ENCODE data around the gene TRPM6.

DNA sequence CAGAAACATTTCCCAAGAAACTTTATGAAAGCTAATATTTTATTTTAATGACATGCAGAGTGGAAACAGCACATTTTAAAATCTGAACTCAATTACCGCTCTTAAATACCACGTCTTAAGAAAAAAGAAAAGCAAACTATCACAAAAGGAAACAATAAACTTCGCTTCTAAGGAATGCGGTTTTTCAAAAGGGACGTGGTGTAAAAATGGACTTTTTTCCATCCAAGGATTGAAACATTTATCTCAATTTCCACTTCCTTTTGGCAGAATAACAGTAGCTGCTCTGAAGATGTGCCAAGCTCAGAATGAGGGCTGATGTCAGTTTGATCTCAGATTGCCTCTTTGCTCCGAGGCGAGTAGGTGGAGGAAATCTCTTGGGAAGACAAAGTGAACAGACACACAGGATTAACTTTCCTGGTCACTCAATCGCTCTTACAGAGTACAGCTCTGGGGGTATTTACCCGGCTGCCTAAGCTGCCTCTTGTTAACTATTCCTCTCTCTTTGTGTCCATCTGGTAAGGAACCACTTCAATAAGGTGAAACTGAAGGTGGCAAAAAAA is 158.5 kb downstream of the TRPM6 start:
- TF ChIP-seq, protein P1, sequence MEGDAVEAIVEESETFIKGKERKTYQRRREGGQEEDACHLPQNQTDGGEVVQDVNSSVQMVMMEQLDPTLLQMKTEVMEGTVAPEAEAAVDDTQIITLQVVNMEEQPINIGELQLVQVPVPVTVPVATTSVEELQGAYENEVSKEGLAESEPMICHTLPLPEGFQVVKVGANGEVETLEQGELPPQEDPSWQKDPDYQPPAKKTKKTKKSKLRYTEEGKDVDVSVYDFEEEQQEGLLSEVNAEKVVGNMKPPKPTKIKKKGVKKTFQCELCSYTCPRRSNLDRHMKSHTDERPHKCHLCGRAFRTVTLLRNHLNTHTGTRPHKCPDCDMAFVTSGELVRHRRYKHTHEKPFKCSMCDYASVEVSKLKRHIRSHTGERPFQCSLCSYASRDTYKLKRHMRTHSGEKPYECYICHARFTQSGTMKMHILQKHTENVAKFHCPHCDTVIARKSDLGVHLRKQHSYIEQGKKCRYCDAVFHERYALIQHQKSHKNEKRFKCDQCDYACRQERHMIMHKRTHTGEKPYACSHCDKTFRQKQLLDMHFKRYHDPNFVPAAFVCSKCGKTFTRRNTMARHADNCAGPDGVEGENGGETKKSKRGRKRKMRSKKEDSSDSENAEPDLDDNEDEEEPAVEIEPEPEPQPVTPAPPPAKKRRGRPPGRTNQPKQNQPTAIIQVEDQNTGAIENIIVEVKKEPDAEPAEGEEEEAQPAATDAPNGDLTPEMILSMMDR (IDR thresholded peaks at IDR 0.05 in 8 of 11, conservative IDR thresholded peaks at IDR 0.05 in 3 of 11): no peak
- TF ChIP-seq POLR2A (IDR thresholded peaks at IDR 0.05): no peak

All from spleen (tissue), 7 donors.